ENCODE measurements around the gene FAM118A.
"Not testable (repeated sequence)": the region's sequence is repeated elsewhere in the genome, so short reads cannot be mapped to it uniquely, and the experiment has no call there.

FAM118A gene

GRCh38 chr22:45278125-45278524, 31.6 kb upstream of the FAM118A start:
- H3K4me3 ChIP-seq (ENCODE audit: low read depth, low read length), result no peak overlapping the region
- DNase-seq (ENCODE audit: low read depth), result no peak

- no peak overlapping the region for H3K4me3 ChIP-seq (ENCODE audit: low read depth, low read length)
- no peak for DNase-seq (ENCODE audit: low read depth)
These were observed 29.1 kb upstream of the FAM118A start for GRCh38 chr22:45280587-45280980.

- no peak overlapping the region for H3K4me3 ChIP-seq (ENCODE audit: low read depth, low read length)
- DNase-seq (ENCODE audit: low read depth), result no peak
These were observed 28.7 kb upstream of the FAM118A start for GRCh38 chr22:45281010-45281409.

- peak within 1 kb of the TSS; percentile 3 for H3K4me3 ChIP-seq (ENCODE audit: low read depth, low read length)
- no peak for DNase-seq (ENCODE audit: low read depth)
These were observed 24.9 kb upstream of the FAM118A start, which contains the start of gene UPK3A for GRCh38 chr22:45284705-45285262. TSS of gene UPK3A (plus strand) at chr22:45284949. CDS start at chr22:45285014, 65 bp downstream.

- no peak for DNase-seq (ENCODE audit: low read depth)
- H3K4me3 ChIP-seq (ENCODE audit: low read depth, low read length), result no peak overlapping the region
These were observed 24.3 kb upstream of the FAM118A start for GRCh38 chr22:45285263-45286058.

GRCh38 chr22:45286854-45287551, 22.7 kb upstream of the FAM118A start:
- DNase-seq (ENCODE audit: low read depth), result no peak

GRCh38 chr22:45290410-45290936, 19.3 kb upstream of the FAM118A start:
- DNase-seq (ENCODE audit: low read depth), result peak; percentile 43
- H3K4me3 ChIP-seq (ENCODE audit: low read depth, low read length), result no peak overlapping the region

More at GRCh38 chr22:45286854-45287551, 22.7 kb upstream of the FAM118A start:
- H3K4me3 ChIP-seq (ENCODE audit: low read depth, low read length), result no peak overlapping the region

- DNase-seq (ENCODE audit: low read depth), result no peak
- H3K4me3 ChIP-seq (ENCODE audit: low read depth, low read length), result no peak overlapping the region
These were observed 18.4 kb upstream of the FAM118A start for GRCh38 chr22:45291061-45291930.

GRCh38 chr22:45291931-45292290, 17.8 kb upstream of the FAM118A start:
- no peak for DNase-seq (ENCODE audit: low read depth)
- no peak overlapping the region for H3K4me3 ChIP-seq (ENCODE audit: low read depth, low read length)

GRCh38 chr22:45292731-45293442, 16.8 kb upstream of the FAM118A start:
- DNase-seq (ENCODE audit: low read depth), result no peak
- H3K4me3 ChIP-seq (ENCODE audit: low read depth, low read length), result no peak overlapping the region

GRCh38 chr22:45294030-45294429, 15.7 kb upstream of the FAM118A start:
- no peak overlapping the region for H3K4me3 ChIP-seq (ENCODE audit: low read depth, low read length)
- no peak for DNase-seq (ENCODE audit: low read depth)

GRCh38 chr22:45295004-45295403, 14.7 kb upstream of the FAM118A start:
- DNase-seq (ENCODE audit: low read depth); H3K4me3 ChIP-seq (ENCODE audit: low read depth, low read length): not testable (repeated sequence)

- no peak for DNase-seq (ENCODE audit: low read depth)
- no peak overlapping the region for H3K4me3 ChIP-seq (ENCODE audit: low read depth, low read length)
These were observed 14.2 kb upstream of the FAM118A start for GRCh38 chr22:45295492-45295891.

- no peak for DNase-seq (ENCODE audit: low read depth)
These were observed 13.0 kb upstream of the FAM118A start for GRCh38 chr22:45296628-45297297.

GRCh38 chr22:45298934-45299505, 10.7 kb upstream of the FAM118A start:
- H3K4me3 ChIP-seq (ENCODE audit: low read depth, low read length), result no peak overlapping the region
- DNase-seq (ENCODE audit: low read depth), result no peak

More at GRCh38 chr22:45296628-45297297, 13.0 kb upstream of the FAM118A start:
- H3K4me3 ChIP-seq (ENCODE audit: low read depth, low read length), result no peak overlapping the region

- DNase-seq (ENCODE audit: low read depth), result no peak
- H3K4me3 ChIP-seq (ENCODE audit: low read depth, low read length), result no peak overlapping the region
These were observed 7.0 kb upstream of the FAM118A start for GRCh38 chr22:45302751-45303150.

- no peak overlapping the region for H3K4me3 ChIP-seq (ENCODE audit: low read depth, low read length)
- DNase-seq (ENCODE audit: low read depth), result no peak
These were observed 6.6 kb upstream of the FAM118A start for GRCh38 chr22:45303181-45303580.

GRCh38 chr22:45304971-45305370, 4.8 kb upstream of the FAM118A start:
- no peak overlapping the region for H3K4me3 ChIP-seq (ENCODE audit: low read depth, low read length)

More at GRCh38 chr22:45304971-45305370, 4.8 kb upstream of the FAM118A start:
- no peak for DNase-seq (ENCODE audit: low read depth)
